K562 (cell line): ENCODE data around the gene TRIP6. TPM values are rescaled to one million over a fixed set of nuclear protein-coding genes. Genes with fewer than 3 reads are reported as not detected.

Source experiments
- ATF7 ChIP-seq: fragments of 450-650 bp; IDR thresholded peaks from 2 replicates; pipeline ENCODE4 v1.7.1; 2014; ENCODE audit warnings: mild to moderate bottlenecking, moderate library complexity
- CBX3 ChIP-seq, 2 experiments: IDR thresholded peaks; 1 replicate in 1 of 2; 2 replicates in 1 of 2; pipeline ENCODE4 v1.6.1; 2012; ENCODE audit warnings: inconsistent platforms in 2 of 2, low read length in 2 of 2, borderline replicate concordance in 1 of 2, control low read depth in 1 of 2
- CREB1 ChIP-seq, 2 experiments: sonication (generic) in 1 of 2; formaldehyde crosslinking in 1 of 2; IDR thresholded peaks; 2 replicates each; pipeline versions ENCODE4 v1.6.1 to v1.8.0; 2012 to 2022; ENCODE audit warnings: inconsistent platforms in 1 of 2, mild to moderate bottlenecking in 1 of 2, missing genetic modification reagents in 1 of 2, moderate library complexity in 1 of 2
- GATAD2A ChIP-seq: fragments of 450-650 bp; IDR thresholded peaks from 2 replicates; pipeline ENCODE4 v1.6.1; 2017
- HNRNPLL ChIP-seq: fragments of 200-400 bp; formaldehyde crosslinking; IDR thresholded peaks from 2 replicates; pipeline ENCODE4 v1.6.1; 2017; ENCODE audit warnings: low read length, low read depth, mild to moderate bottlenecking; ENCODE audit not compliant: poor library complexity, severe bottlenecking
- HOMEZ ChIP-seq: fragments of 250-450 bp; sonication (Bioruptor Pico); IDR thresholded peaks from 2 replicates; pipeline ENCODE4 v1.4.0; 2020; ENCODE audit warnings: mild to moderate bottlenecking, moderate library complexity
- KAT8 ChIP-seq: fragments of 450-650 bp; IDR thresholded peaks from 2 replicates; pipeline ENCODE4 v1.6.1; 2016; ENCODE audit warnings: low read depth, mild to moderate bottlenecking
- MYC ChIP-seq, 2 experiments: fragments of 250-450 bp in 1 of 2; sonication (Bioruptor Pico) in 1 of 2; IDR thresholded peaks; 2 replicates each; pipeline versions ENCODE4 v1.5.1 to v1.6.1; 2012 to 2021; ENCODE audit warnings: low read depth in 2 of 2, borderline replicate concordance in 1 of 2, improper control_type of control experiment in 1 of 2, low read length in 1 of 2, mild to moderate bottlenecking in 1 of 2, moderate library complexity in 1 of 2
- NCOA2 ChIP-seq, 2 experiments: fragments of 450-650 bp; IDR thresholded peaks; 2 replicates each; pipeline ENCODE4 v1.6.1; 2018; ENCODE audit warnings: mild to moderate bottlenecking in 2 of 2, moderate library complexity in 1 of 2; ENCODE audit not compliant: partially characterized antibody in 2 of 2
- NR1H2 ChIP-seq: sonication (generic); formaldehyde crosslinking; IDR thresholded peaks from 2 replicates; pipeline ENCODE4 v1.4.0; 2020; ENCODE audit warnings: mild to moderate bottlenecking, missing genetic modification reagents
- POLR2H ChIP-seq: IDR thresholded peaks from 2 replicates; pipeline ENCODE4 v1.6.1; 2016; ENCODE audit warnings: missing genetic modification characterization, low read depth, mild to moderate bottlenecking, control low read depth, missing compliant biosample characterization, moderate library complexity
- POU5F1 ChIP-seq: fragments of 150-350 bp; IDR thresholded peaks from 2 replicates; pipeline ENCODE4 v1.6.1; 2014; ENCODE audit warnings: borderline replicate concordance, low read length, low read depth, mild to moderate bottlenecking; ENCODE audit not compliant: partially characterized antibody
- SLC30A9 ChIP-seq: fragments of 250-450 bp; sonication (Bioruptor Pico); IDR thresholded peaks from 2 replicates; pipeline ENCODE4 v1.8.0; 2022; ENCODE audit warnings: mild to moderate bottlenecking, moderate library complexity
- TGIF2 ChIP-seq: sonication (generic); formaldehyde crosslinking; IDR thresholded peaks from 2 replicates; pipeline ENCODE4 v1.8.1; 2022; ENCODE audit warnings: mild to moderate bottlenecking, missing genetic modification reagents, moderate library complexity
- TSHZ1 ChIP-seq: fragments of 250-450 bp; sonication (Bioruptor Pico); IDR thresholded peaks from 2 replicates; pipeline ENCODE4 v1.4.0; 2020; ENCODE audit warnings: mild to moderate bottlenecking, moderate library complexity
- ZBED1 ChIP-seq: IDR thresholded peaks from 2 replicates; pipeline ENCODE4 v1.6.1; 2014
- ZFP36 ChIP-seq: fragments of 150-350 bp; IDR thresholded peaks from 2 replicates; pipeline ENCODE4 v1.6.1; 2018; ENCODE audit warnings: low read length, low read depth; ENCODE audit not compliant: partially characterized antibody
- ZNF507 ChIP-seq: conservative IDR thresholded peaks from 2 replicates; pipeline ENCODE4 v1.6.1; 2017; ENCODE audit warnings: missing genetic modification characterization, missing compliant biosample characterization
- ZNF696 ChIP-seq: fragments of 250-450 bp; sonication (Bioruptor Pico); conservative IDR thresholded peaks from 2 replicates; pipeline ENCODE4 v1.4.0; 2020; ENCODE audit warnings: mild to moderate bottlenecking, moderate library complexity
- ZNF75A ChIP-seq: fragments of 450-650 bp; formaldehyde crosslinking; IDR thresholded peaks from 2 replicates; pipeline ENCODE4 v1.4.0; 2020; ENCODE audit warnings: mild to moderate bottlenecking
- polyA plus RNA-seq, 8 experiments: library from polyadenylated mRNA; depleted of rRNA in 4 of 8; stranded (reverse) in 5 of 8; unstranded in 3 of 8; fragments of >200 nt; fragmentation: Nextera tagmentation in 2 of 8; fragmentation: Illumina TruSeq in 1 of 8; extraction: Ambion mirVana in 2 of 8; extraction: Trizol in 1 of 8; gene quantifications; 2 replicates each; pipeline versions ENCODE4 v1.2.1 to v1.2.3, GENCODE V29; 2011 to 2014; ENCODE audit warnings: inconsistent platforms in 1 of 8, missing spikeins in 1 of 8
- total RNA-seq, 7 experiments: library from RNA; depleted of rRNA in 6 of 7; stranded (reverse); fragments of >200 nt in 6 of 7; fragmentation: Illumina TruSeq in 2 of 7; extraction: Trizol in 2 of 7; gene quantifications; 2 replicates each; pipeline versions ENCODE4 v1.2.1 to v1.2.3, GENCODE V29; 2011 to 2021; ENCODE audit warnings: low replicate concordance in 1 of 7
- TF ChIP-seq, protein P1 (sequence below), 2 experiments: fragments of 200-800 bp in 1 of 2; sonication (Bioruptor generic) in 1 of 2; sonication (generic) in 1 of 2; formaldehyde crosslinking in 1 of 2; IDR thresholded peaks in 1 of 2; conservative IDR thresholded peaks in 1 of 2; 2 replicates each; pipeline versions ENCODE4 v1.5.0 to v1.6.1; 2016 to 2020; ENCODE audit warnings: missing compliant biosample characterization in 1 of 2, missing genetic modification characterization in 1 of 2, missing genetic modification reagents in 1 of 2

The TRIP6 gene
- total and polyA plus RNA-seq, 9 of the 15 experiments (the other 6 are each of a cell fraction or from before 2014, with no cell fraction given): 5.9 to 141 (median 54.0) TPM

- TF ChIP-seq POU5F1 (no peak), ZNF507 (tag) (no peak), NCOA2 (IDR thresholded peaks at IDR 0.05; ENCODE audit: partially characterized antibody in 2 of 2) (no peak), TGIF2 (CRISPR knock-in tag) (no peak), KAT8 (no peak), ZNF696 (no peak), GATAD2A (peak; percentile 77; the same call in 1 of the 2 replicates), POLR2H (tag) (no peak), MYC (IDR thresholded peaks at IDR 0.05; ENCODE audit: low read depth, low read length) (no peak), MYC (CRISPR knock-in tag; IDR thresholded peaks at IDR 0.05; ENCODE audit: borderline replicate concordance, low read depth) (no peak), ATF7 (peak; percentile 14; the same call in 1 of the 2 replicates), HOMEZ (no peak), ZNF75A (CRISPR knock-in tag) (no peak), ZFP36 (no peak), SLC30A9 (CRISPR knock-in tag) (no peak), HNRNPLL (no peak), TSHZ1 (CRISPR knock-in tag) (no peak), NR1H2 (CRISPR knock-in tag) (no peak), ZBED1 (no peak), CBX3 (IDR thresholded peaks at IDR 0.05; ENCODE audit: borderline replicate concordance in 1 of 2, low read length in 2 of 2) (no peak), CREB1 (IDR thresholded peaks at IDR 0.05) (no peak), CREB1 (CRISPR knock-in tag; IDR thresholded peaks at IDR 0.05) (no peak)
- TF ChIP-seq, protein P1, sequence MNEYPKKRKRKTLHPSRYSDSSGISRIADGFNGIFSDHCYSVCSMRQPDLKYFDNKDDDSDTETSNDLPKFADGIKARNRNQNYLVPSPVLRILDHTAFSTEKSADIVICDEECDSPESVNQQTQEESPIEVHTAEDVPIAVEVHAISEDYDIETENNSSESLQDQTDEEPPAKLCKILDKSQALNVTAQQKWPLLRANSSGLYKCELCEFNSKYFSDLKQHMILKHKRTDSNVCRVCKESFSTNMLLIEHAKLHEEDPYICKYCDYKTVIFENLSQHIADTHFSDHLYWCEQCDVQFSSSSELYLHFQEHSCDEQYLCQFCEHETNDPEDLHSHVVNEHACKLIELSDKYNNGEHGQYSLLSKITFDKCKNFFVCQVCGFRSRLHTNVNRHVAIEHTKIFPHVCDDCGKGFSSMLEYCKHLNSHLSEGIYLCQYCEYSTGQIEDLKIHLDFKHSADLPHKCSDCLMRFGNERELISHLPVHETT (CRISPR knock-in tag; conservative IDR thresholded peaks at IDR 0.05 in 1 of 2, IDR thresholded peaks at IDR 0.05 in 1 of 2): no peak
Measured at GRCh38 chr7:100894860-100895700, 27.9 kb downstream of the TRIP6 start (continued).
